GM19467 (cell line): ENCODE measurements around the gene ZBTB42.

Experiments used
- ATAC-seq: cut with Tn5 transposase; IDR thresholded peaks from one replicate; pipeline ENCODE4 v1.9.1; 2021; ENCODE audit warnings: mild to moderate bottlenecking, moderate library complexity; ENCODE audit not compliant: unreplicated experiment

The ZBTB42 gene

DNA sequence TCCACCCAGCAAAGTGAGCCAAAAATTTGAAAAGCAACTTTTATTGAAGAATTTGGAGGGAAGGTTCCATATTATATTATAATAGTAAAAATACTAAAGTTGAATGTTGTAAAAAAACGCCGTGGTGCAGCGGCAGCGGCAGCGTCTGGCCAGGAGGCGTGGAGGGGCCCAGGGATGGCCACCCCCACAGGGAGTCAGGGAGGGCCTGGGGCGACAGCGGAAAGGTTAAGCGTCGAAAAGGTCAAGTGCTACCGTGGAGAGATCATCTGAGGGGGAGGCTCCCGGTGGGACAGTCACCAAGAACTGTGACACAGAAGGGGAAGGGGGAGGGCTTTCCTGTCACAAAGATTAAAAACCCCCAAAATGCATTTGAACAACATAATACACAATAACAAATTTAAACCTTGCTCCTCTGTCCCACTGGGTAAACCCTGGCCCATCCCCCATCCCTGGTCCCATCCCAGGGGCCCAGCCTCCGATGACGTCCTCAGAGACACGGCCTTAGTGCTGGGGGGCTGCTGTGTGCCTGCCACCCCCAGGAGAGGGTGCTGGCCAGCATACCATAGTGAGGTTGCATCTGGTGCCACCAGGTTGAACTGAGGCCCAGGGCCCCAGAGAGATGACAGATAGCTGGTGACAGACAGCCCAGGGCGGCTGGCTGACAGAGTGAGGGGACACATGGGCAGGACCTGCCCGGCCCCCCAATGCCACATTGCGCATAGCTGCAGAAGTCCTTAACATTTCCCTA lies 31.4 kb upstream of the ZBTB42 start:
- ATAC-seq: no peak

- ATAC-seq: no peak
Measured at GRCh38 chr14:104770072-104770579, 30.8 kb upstream of the ZBTB42 start.

- no peak for ATAC-seq
Measured at GRCh38 chr14:104770851-104771272, 30.0 kb upstream of the ZBTB42 start.

DNA sequence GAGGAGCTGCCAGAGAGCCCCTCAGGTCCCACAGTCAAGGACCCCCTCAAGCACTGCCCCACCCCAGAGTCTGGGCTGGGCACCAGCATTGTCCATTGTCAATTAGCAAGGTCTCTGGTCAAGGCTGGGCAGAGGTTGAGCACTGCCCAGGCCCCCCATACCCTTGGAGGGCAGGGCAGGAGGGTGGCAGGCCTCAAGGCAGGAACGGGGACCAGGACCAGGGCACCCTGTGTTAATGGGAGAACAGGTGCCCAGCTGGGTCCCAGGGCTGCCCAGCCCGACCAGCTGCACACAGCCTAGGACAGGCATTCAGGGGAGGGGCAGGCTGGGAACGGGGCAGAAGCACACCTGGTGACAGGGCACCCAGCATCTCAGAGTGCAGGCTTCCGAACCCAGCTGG lies 29.5 kb upstream of the ZBTB42 start:
- ATAC-seq: no peak

DNA sequence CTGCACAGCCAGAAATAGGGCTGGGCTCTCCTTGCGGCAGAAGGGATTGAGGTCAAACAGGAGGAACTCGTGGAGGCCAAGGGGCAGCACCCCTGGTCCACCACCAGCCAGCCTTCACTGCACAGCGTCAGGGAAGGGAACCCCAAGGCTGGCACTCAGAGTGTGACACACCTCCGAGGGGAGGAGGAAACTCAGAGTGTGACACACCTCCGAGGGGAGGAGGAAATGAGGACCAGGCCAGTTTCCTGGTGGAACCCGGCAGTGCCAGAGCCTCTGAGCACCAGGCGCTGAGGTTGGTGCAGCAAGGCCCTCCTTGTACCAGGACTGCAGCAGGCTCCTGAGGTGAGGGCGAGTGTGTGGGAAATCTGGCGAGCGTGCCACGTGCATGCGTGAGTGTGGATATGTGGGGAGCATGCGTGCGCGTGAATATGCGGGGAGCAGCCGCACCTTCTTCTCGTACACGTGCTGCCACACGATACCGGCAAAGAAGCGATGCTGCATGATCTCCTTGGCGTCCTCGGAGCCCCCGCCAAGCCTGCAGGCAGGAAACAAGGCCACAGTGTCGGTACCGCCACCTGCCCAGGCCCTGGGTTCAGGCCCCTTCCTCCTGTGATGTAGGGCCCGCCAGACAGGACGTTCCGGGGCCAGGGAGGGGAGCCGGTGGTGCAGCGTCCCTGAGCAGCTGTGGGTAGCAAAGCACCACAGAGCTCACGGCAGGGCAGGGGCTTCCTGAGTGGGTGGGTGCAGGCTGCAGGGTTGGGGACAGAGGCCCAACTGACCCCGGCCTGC lies 28.8 kb upstream of the ZBTB42 start:
- ATAC-seq: no peak

GRCh38 chr14:104772707-104773504 lies 28.0 kb upstream of the ZBTB42 start:
- no peak for ATAC-seq

- ATAC-seq: no peak
Measured at GRCh38 chr14:104773505-104774452, 27.1 kb upstream of the ZBTB42 start.

- ATAC-seq: no peak
Measured at GRCh38 chr14:104774453-104775072, 26.3 kb upstream of the ZBTB42 start.

DNA sequence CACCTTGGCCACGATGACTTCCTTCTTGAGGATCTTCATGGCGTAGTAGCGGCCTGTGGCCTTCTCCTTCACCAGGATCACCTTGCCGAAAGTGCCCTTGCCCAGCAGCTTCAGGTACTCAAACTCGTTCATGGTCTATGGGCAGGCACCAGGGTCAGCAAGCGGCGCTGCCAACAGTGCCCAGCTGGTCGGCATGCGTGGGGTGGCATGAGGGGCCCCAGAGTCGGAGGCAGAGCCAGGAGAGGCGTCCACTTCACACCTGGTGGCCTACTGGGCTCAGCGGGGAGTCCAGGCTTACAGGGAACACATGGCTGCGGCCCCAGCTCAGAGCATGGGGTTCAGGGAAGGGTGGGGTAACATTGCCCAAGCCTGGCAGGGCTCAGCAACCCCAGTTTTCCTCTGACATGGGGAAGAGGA lies 25.8 kb upstream of the ZBTB42 start:
- ATAC-seq: no peak

DNA sequence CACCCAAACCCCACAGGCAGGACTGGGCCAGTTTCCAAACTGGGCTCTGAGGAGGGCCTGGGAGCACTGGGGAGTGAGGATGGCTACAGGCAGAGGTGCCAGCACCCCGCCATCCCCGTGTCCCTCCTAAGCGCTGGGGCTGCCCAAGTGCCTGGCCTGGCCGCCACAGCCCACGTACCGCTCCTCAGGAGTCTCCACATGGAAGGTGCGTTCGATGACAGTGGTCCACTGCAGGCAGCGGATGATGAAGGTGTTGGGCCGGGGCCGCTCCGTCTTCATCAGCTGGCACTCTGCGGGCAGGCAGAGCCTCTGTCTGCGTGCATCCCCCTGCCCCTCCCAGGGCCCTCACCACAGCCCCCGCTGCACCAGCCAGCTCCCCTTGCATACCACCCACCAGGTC lies 24.4 kb upstream of the ZBTB42 start:
- ATAC-seq: no peak

DNA sequence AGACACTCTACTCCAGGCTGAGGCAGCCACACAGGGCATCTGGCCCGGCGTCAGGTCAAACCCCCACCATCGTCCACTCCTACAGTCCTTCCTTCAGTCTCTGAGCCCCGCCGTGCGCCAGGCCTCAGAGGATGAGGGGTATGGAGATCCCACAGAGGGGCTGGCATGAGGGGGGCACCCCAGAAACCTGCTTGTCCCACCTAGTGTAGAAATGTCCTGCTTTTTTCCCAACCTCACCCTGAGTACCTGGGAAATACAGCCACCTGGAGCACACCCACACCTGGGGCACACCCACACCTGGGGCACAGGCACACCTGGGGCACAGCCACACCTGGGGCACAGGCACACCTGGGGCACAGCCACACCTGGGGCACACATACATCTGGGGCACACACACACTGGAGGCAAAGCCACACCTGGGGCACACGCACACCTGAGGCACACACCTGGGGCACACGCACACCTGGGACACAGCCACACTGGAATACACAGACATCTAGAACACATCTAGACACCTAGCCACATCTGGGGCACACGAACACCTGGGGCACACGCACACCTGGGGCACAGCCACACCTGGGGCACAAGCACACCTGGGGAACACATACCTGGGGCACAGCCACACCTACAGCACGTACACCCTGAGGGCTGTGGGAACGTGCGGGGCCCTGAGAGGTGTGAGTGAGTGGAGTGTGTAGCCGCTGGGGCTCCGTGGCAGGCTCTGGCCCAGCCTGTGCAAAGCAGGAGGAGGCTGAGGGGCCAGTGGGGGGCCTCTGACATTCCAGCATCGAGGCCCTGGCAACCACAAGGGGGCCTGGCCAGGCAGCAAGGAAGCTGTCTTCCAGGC lies 23.7 kb upstream of the ZBTB42 start:
- no peak for ATAC-seq

- no peak for ATAC-seq
Measured at GRCh38 chr14:104777808-104778249, 23.1 kb upstream of the ZBTB42 start.

DNA sequence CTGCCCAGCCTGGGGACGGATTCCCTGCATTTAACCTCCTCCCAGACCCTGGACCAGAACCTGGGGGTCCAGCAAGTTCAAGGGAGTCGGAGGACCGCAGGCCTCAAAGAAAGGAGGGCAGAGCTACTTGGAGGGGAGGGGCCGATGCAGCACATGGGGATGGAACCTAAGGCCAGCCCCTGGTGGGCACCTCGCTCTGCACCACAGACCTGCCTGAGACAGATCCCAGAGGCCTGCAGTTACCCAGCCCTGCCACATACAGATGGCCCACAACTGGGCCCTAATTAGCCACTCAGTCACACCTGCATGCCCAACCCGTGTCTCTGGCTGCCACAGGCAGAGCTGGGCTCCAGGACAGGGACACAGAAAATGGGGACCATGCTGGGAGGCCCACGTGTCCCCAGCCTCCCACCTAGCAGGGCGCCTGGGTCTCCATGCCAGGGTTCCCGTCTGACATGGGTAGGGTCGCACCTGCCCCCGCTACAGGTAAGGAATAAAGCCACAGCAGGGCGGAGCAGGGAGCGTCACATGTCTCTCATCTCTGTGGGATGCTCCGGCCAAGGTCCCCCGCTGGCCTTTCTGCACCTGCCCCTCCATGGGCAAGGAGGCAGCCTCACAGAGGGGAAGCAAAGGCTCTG lies 22.1 kb upstream of the ZBTB42 start:
- no peak for ATAC-seq

DNA sequence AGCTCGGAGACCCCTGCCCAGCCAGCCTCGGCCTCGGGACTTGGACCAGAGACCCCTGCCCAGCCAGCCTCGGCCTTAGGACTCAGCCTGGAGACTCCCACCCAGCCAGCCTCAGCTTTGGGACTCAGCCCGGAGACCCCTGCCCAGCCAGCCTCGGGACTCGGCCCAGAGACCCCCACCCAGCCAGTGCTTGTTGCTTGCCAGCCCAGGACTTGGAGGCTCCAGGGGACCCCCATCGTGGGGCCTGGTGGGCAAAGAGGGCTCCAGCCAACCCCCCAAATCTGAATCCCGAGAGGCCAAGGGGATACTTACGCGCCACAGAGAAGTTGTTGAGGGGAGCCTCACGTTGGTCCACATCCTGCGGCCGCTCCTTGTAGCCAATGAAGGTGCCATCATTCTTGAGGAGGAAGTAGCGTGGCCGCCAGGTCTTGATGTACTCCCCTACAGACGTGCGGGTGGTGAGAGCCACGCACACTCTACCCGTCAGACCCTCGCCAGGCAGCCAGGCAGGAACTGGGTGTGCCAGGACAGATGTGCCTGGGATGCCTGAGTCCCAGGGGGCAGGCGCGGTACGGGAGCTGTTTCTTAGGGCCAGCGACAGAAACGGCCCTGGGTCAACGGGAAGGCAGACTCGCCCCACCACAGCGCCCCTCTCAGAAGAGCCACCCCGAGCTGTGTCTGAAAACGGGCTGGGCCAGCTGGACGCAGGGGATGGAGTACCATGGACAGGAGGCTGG lies 21.0 kb upstream of the ZBTB42 start:
- ATAC-seq: no peak

GRCh38 chr14:104780513-104781030 lies 20.3 kb upstream of the ZBTB42 start:
- no peak for ATAC-seq

DNA sequence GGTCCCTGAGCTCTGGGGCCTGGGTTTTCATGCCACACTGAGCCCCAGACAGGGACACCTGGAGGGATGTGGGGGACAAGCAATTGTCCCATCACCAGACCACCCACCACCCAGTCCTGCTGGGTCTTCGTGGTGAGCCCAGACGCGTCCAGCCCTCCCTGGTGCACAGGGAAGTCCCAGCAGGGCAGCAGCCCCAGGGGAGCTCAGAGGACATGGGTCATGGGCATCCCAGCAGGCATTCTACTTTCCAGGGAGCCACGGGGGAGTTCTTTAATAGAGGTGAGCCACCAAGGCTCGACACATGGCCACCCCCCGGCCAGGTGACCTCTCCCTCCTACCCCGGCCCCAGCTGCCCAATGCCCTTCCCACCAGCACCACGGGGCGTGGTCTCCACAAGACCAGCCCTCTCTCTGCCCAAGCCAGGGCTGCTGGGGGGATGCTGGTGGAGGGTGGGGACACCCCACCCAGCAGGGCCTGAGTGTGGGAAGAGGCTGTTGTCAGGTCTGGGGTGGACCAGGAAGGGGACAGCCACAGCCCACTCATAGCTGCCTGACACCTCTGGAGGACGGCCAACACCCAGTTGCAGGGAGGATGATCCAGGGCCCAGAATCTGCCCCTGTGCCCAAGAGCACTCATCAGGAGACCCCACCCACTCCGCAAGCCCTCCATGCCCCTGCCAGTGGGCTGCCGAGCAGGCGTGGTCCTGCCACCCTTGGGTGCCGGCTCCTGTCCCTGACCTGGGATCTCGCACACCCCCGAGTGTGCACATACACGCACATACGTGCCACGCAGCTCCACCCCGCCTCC lies 19.4 kb upstream of the ZBTB42 start:
- no peak for ATAC-seq
